ENCODE measurements around the gene ZCCHC24. TPM values are rescaled to one million over a fixed set of nuclear protein-coding genes. Genes with fewer than 3 reads are reported as not detected.

ZCCHC24 gene
- total and polyA plus RNA-seq, 8 donors: 9.7 to 60.3 (median 34.3) TPM

Other genes starting within 250 kb of the ZCCHC24 start
- gene PPIF, start 98.2 kb downstream of the ZCCHC24 start, total RNA-seq: 100 to 1,000 TPM in 1 of 5 donors, 10 to 100 TPM in 3, 1 to 10 TPM in 1; 6.4 to 149 (median 46.8) TPM
- gene PPIF, start 98.2 kb downstream of the ZCCHC24 start, polyA plus RNA-seq: 100 to 1,000 TPM in 1 of 3 donors, 10 to 100 TPM in 2; 27.5 to 177 (median 54.7) TPM
- gene EIF5AL1, start 66.9 kb upstream of the ZCCHC24 start, total RNA-seq: under 1 TPM in 2 of 5 donors, not detected in 3; 0.18 to 0.29 TPM
- gene EIF5AL1, start 66.9 kb upstream of the ZCCHC24 start, polyA plus RNA-seq: under 1 TPM; 0.46 to 0.75 (median 0.68) TPM
- gene SFTPA2, start 114.8 kb upstream of the ZCCHC24 start, total RNA-seq: 100 to 1,000 TPM in 1 of 5 donors, 1 to 10 TPM in 1, under 1 TPM in 1, not detected in 2; 0.87 to 594 (median 3.5) TPM
- gene SFTPA2, start 114.8 kb upstream of the ZCCHC24 start, polyA plus RNA-seq: 1 to 10 TPM in 1 of 3 donors, under 1 TPM in 2; 0.31 to 7.0 (median 0.90) TPM
- gene SFTPA1, start 165.3 kb upstream of the ZCCHC24 start, total RNA-seq: 100 to 1,000 TPM in 1 of 5 donors, 1 to 10 TPM in 2, not detected in 2; 1.2 to 525 (median 1.4) TPM
- 1 to 10 TPM in 1 of 3 donors, under 1 TPM in 1, not detected in 1; 0.75 to 3.2 TPM for gene SFTPA1, start 165.3 kb upstream of the ZCCHC24 start, polyA plus RNA-seq

All from stomach (tissue), 8 donors.